HepG2 (cell line): ENCODE results near the gene RBCK1. TPM values are rescaled to one million over a fixed set of nuclear protein-coding genes. Genes with fewer than 3 reads are reported as not detected.

Source experiments
- ARHGAP35 ChIP-seq: sonication (generic); formaldehyde crosslinking; IDR thresholded peaks from 2 replicates; pipeline ENCODE4 v1.9.0; 2022; ENCODE audit warnings: mild to moderate bottlenecking, inconsistent platforms, moderate library complexity, missing genetic modification reagents, borderline replicate concordance
- BHLHE40 ChIP-seq: IDR thresholded peaks from 2 replicates; pipeline ENCODE4 v1.6.1; 2011; ENCODE audit warnings: low read length, improper control_type of control experiment
- FOXO1 ChIP-seq: sonication (generic); formaldehyde crosslinking; IDR thresholded peaks from 2 replicates; pipeline ENCODE4 v1.4.0; 2020; ENCODE audit warnings: missing genetic modification reagents
- HOXA3 ChIP-seq: sonication (generic); formaldehyde crosslinking; IDR thresholded peaks from 2 replicates; pipeline ENCODE4 v1.5.0; 2020; ENCODE audit warnings: missing genetic modification reagents
- KDM6A ChIP-seq: IDR thresholded peaks from 2 replicates; pipeline ENCODE4 v1.6.1; 2016; ENCODE audit warnings: low read depth
- MAZ ChIP-seq, 2 experiments: sonication (generic) in 1 of 2; formaldehyde crosslinking in 1 of 2; IDR thresholded peaks; 2 replicates each; pipeline versions ENCODE4 v1.5.0 to v1.6.1; 2012 to 2020; ENCODE audit warnings: low read depth in 2 of 2, mild to moderate bottlenecking in 2 of 2, borderline replicate concordance in 1 of 2, improper control_type of control experiment in 1 of 2, low read length in 1 of 2, missing genetic modification reagents in 1 of 2, moderate library complexity in 1 of 2
- MZF1 ChIP-seq: sonication (generic); formaldehyde crosslinking; IDR thresholded peaks from 2 replicates; pipeline ENCODE4 v1.8.1; 2023; ENCODE audit warnings: mild to moderate bottlenecking, missing genetic modification reagents, borderline replicate concordance
- NR2F6 ChIP-seq, 2 experiments: IDR thresholded peaks; 2 replicates each; pipeline ENCODE4 v1.6.1; 2016; ENCODE audit warnings: antibody characterized with exemption in 1 of 2, mild to moderate bottlenecking in 1 of 2
- PRPF4 ChIP-seq: fragments of 200-400 bp; formaldehyde crosslinking; IDR thresholded peaks from 2 replicates; pipeline ENCODE4 v1.6.1; 2016; ENCODE audit warnings: low read length, low read depth; ENCODE audit not compliant: poor library complexity, severe bottlenecking
- RFX3 ChIP-seq: IDR thresholded peaks from 2 replicates; pipeline ENCODE4 v1.6.1; 2016; ENCODE audit warnings: missing biosample characterization, missing genetic modification reagents
- SPEN ChIP-seq: sonication (generic); formaldehyde crosslinking; IDR thresholded peaks from 2 replicates; pipeline ENCODE4 v1.5.1; 2020; ENCODE audit warnings: low read depth, mild to moderate bottlenecking, missing genetic modification reagents
- TCF7L2 ChIP-seq: IDR thresholded peaks from 2 replicates; pipeline ENCODE4 v1.6.1; 2011; ENCODE audit warnings: mild to moderate bottlenecking, low read depth, low read length, moderate library complexity
- TGIF2 ChIP-seq: IDR thresholded peaks from 2 replicates; pipeline ENCODE4 v1.6.1; 2016; ENCODE audit warnings: control low read depth, missing compliant biosample characterization
- ZBTB38 ChIP-seq: sonication (generic); formaldehyde crosslinking; IDR thresholded peaks from 2 replicates; pipeline ENCODE4 v1.5.1; 2020; ENCODE audit warnings: mild to moderate bottlenecking, missing genetic modification reagents
- ZFP82 ChIP-seq: sonication (generic); formaldehyde crosslinking; IDR thresholded peaks from 2 replicates; pipeline ENCODE4 v1.5.1; 2020; ENCODE audit warnings: mild to moderate bottlenecking, missing genetic modification reagents, borderline replicate concordance
- ZNF670 ChIP-seq: sonication (generic); formaldehyde crosslinking; IDR thresholded peaks from 2 replicates; pipeline ENCODE4 v1.8.0; 2022; ENCODE audit warnings: mild to moderate bottlenecking, missing genetic modification reagents, borderline replicate concordance
- polyA plus RNA-seq, 8 experiments: library from polyadenylated mRNA; depleted of rRNA in 3 of 8; stranded (reverse) in 7 of 8; unstranded in 1 of 8; fragments of >200 nt; fragmentation: Illumina TruSeq in 4 of 8; extraction: Trizol in 4 of 8; gene quantifications; 2 replicates each; pipeline versions ENCODE4 v1.2.1 to v1.2.3, GENCODE V29; 2011 to 2016; ENCODE audit warnings: low read depth in 4 of 8, missing spikeins in 1 of 8, mixed read lengths in 1 of 8; ENCODE audit not compliant: insufficient read depth in 1 of 8
- total RNA-seq, 5 experiments: library from RNA; depleted of rRNA; stranded (reverse); fragments of >200 nt; fragmentation: Illumina TruSeq; extraction: Trizol; gene quantifications; 2 replicates each; pipeline ENCODE4 v1.2.3, GENCODE V29; 2016; ENCODE audit warnings: low read depth in 1 of 5
- TF ChIP-seq, protein P1 (sequence below): sonication (generic); formaldehyde crosslinking; IDR thresholded peaks from 2 replicates; pipeline ENCODE4 v1.8.1; 2023; ENCODE audit warnings: mild to moderate bottlenecking, missing genetic modification reagents, borderline replicate concordance
- TF ChIP-seq, protein P2 (sequence below): sonication (generic); formaldehyde crosslinking; IDR thresholded peaks from 2 replicates; pipeline ENCODE4 v1.4.0; 2020; ENCODE audit warnings: mild to moderate bottlenecking, missing genetic modification reagents, borderline replicate concordance
- TF ChIP-seq, protein P3 (sequence below): sonication (generic); formaldehyde crosslinking; IDR thresholded peaks from 2 replicates; pipeline ENCODE4 v1.8.0; 2022; ENCODE audit warnings: mild to moderate bottlenecking, missing genetic modification reagents; ENCODE audit not compliant: insufficient replicate concordance
- TF ChIP-seq, protein P4 (sequence below): sonication (generic); formaldehyde crosslinking; conservative IDR thresholded peaks from 2 replicates; pipeline ENCODE4 v1.4.0; 2020; ENCODE audit warnings: missing genetic modification reagents

RBCK1 gene
- total and polyA plus RNA-seq, 2 of the 13 experiments (the other 11 are each of a cell fraction or from before 2014, with no cell fraction given) = 149 to 215 TPM

GRCh38 chr20:419556-420165 is 11.6 kb downstream of the RBCK1 start (continued):
- TF ChIP-seq NR2F6 (IDR thresholded peaks at IDR 0.05) (no peak), NR2F6 (CRISPR knock-in tag; IDR thresholded peaks at IDR 0.05) (peak; percentile 27; the same call in 1 of the 2 replicates), ZNF670 (CRISPR knock-in tag) (no peak), BHLHE40 (no peak), MZF1 (CRISPR knock-in tag) (no peak), SPEN (CRISPR knock-in tag) (no peak), FOXO1 (CRISPR knock-in tag) (no peak), TCF7L2 (no peak), PRPF4 (no peak), ARHGAP35 (CRISPR knock-in tag) (no peak), ZFP82 (CRISPR knock-in tag) (no peak), RFX3 (no peak), TGIF2 (CRISPR knock-in tag) (no peak), MAZ (IDR thresholded peaks at IDR 0.05; ENCODE audit: borderline replicate concordance, low read depth, low read length) (no peak), MAZ (CRISPR knock-in tag; IDR thresholded peaks at IDR 0.05; ENCODE audit: low read depth) (peak; percentile 27; the same call in 1 of the 2 replicates), HOXA3 (CRISPR knock-in tag) (peak; percentile 62), KDM6A (no peak), ZBTB38 (CRISPR knock-in tag) (peak; percentile 28; the same call in 1 of the 2 replicates)
- TF ChIP-seq, protein P1, sequence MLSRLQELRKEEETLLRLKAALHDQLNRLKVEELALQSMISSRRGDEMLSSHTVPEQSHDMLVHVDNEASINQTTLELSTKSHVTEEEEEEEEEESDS (CRISPR knock-in tag) = no peak
- TF ChIP-seq, protein P2, sequence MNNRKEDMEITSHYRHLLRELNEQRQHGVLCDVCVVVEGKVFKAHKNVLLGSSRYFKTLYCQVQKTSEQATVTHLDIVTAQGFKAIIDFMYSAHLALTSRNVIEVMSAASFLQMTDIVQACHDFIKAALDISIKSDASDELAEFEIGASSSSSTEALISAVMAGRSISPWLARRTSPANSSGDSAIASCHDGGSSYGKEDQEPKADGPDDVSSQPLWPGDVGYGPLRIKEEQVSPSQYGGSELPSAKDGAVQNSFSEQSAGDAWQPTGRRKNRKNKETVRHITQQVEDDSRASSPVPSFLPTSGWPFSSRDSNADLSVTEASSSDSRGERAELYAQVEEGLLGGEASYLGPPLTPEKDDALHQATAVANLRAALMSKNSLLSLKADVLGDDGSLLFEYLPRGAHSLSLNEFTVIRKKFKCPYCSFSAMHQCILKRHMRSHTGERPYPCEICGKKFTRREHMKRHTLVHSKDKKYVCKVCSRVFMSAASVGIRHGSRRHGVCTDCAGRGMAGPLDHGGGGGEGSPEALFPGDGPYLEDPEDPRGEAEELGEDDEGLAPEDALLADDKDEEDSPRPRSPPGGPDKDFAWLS = 0 out of 2 replicates have a peak, but pooled peaks have one; percentile 76
- TF ChIP-seq, protein P3, sequence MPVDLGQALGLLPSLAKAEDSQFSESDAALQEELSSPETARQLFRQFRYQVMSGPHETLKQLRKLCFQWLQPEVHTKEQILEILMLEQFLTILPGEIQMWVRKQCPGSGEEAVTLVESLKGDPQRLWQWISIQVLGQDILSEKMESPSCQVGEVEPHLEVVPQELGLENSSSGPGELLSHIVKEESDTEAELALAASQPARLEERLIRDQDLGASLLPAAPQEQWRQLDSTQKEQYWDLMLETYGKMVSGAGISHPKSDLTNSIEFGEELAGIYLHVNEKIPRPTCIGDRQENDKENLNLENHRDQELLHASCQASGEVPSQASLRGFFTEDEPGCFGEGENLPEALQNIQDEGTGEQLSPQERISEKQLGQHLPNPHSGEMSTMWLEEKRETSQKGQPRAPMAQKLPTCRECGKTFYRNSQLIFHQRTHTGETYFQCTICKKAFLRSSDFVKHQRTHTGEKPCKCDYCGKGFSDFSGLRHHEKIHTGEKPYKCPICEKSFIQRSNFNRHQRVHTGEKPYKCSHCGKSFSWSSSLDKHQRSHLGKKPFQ (CRISPR knock-in tag) = no peak
- TF ChIP-seq, protein P4, sequence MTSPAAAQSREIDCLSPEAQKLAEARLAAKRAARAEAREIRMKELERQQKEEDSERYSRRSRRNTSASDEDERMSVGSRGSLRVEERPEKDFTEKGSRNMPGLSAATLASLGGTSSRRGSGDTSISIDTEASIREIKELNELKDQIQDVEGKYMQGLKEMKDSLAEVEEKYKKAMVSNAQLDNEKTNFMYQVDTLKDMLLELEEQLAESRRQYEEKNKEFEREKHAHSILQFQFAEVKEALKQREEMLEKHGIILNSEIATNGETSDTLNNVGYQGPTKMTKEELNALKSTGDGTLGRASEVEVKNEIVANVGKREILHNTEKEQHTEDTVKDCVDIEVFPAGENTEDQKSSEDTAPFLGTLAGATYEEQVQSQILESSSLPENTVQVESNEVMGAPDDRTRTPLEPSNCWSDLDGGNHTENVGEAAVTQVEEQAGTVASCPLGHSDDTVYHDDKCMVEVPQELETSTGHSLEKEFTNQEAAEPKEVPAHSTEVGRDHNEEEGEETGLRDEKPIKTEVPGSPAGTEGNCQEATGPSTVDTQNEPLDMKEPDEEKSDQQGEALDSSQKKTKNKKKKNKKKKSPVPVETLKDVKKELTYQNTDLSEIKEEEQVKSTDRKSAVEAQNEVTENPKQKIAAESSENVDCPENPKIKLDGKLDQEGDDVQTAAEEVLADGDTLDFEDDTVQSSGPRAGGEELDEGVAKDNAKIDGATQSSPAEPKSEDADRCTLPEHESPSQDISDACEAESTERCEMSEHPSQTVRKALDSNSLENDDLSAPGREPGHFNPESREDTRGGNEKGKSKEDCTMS = no peak
